ENCODE data around the gene RBM34.
"Not testable (repeated sequence)": the region's sequence is repeated elsewhere in the genome, so short reads cannot be mapped to it uniquely, and the experiment has no call there.

Gene RBM34

GRCh38 chr1:235112297-235113182 lies 48.5 kb downstream of the RBM34 start:
- no peak for DNase-seq

GRCh38 chr1:235111107-235111506 lies 49.9 kb downstream of the RBM34 start:
- DNase-seq = no peak

GRCh38 chr1:235108876-235109275 lies 52.2 kb downstream of the RBM34 start:
- DNase-seq = no peak

- no peak for DNase-seq
These were observed 52.9 kb downstream of the RBM34 start for GRCh38 chr1:235108185-235108593.

- DNase-seq = no peak
These were observed 53.5 kb downstream of the RBM34 start for GRCh38 chr1:235107368-235108184.

GRCh38 chr1:235106457-235106856 lies 54.6 kb downstream of the RBM34 start:
- DNase-seq = no peak

GRCh38 chr1:235105051-235106043 lies 55.7 kb downstream of the RBM34 start:
- no peak for DNase-seq

GRCh38 chr1:235102993-235103411 lies 58.0 kb downstream of the RBM34 start:
- peak; percentile 46 for DNase-seq

GRCh38 chr1:235102259-235102582 lies 58.8 kb downstream of the RBM34 start:
- no peak for DNase-seq

GRCh38 chr1:235101558-235102258 lies 59.3 kb downstream of the RBM34 start:
- no peak for DNase-seq

GRCh38 chr1:235100194-235100772 lies 60.8 kb downstream of the RBM34 start:
- DNase-seq = no peak

GRCh38 chr1:235098991-235099390 lies 62.1 kb downstream of the RBM34 start:
- DNase-seq = no peak

- DNase-seq = no peak
These were observed 62.5 kb downstream of the RBM34 start for GRCh38 chr1:235098547-235098946.

GRCh38 chr1:235097501-235097900 lies 63.5 kb downstream of the RBM34 start:
- not testable (repeated sequence) for DNase-seq

GRCh38 chr1:235095938-235096562 lies 65.0 kb downstream of the RBM34 start:
- no peak for DNase-seq

GRCh38 chr1:235093696-235094592 lies 67.1 kb downstream of the RBM34 start:
- DNase-seq = peak; percentile 88

- DNase-seq = no peak
These were observed 67.9 kb downstream of the RBM34 start for GRCh38 chr1:235093013-235093695.

- not testable (repeated sequence) for DNase-seq
These were observed 68.6 kb downstream of the RBM34 start for GRCh38 chr1:235092415-235092814.

GRCh38 chr1:235092045-235092406 lies 69.0 kb downstream of the RBM34 start:
- DNase-seq = not testable (repeated sequence)
